GM12891 (cell line): ENCODE measurements around the gene LSM4. TPM values are rescaled to one million over a fixed set of nuclear protein-coding genes. Genes with fewer than 3 reads are reported as not detected.
"Not testable (repeated sequence)": the region's sequence is repeated elsewhere in the genome, so short reads cannot be mapped to it uniquely, and the experiment has no call there.

Experiments used
- DNase-seq: peaks from one replicate; pipeline ENCODE4 v3.0.0; 2011; ENCODE audit warnings: low spot score; ENCODE audit not compliant: insufficient read length
- FAIRE-seq: peaks from 2 replicates; lab custom pipeline; 2011; peaks lifted over from hg19 to GRCh38; lab: Jason Lieb, UNC
- PAX5 ChIP-seq: IDR thresholded peaks from 2 replicates; pipeline ENCODE4 v1.6.1; 2011; ENCODE audit warnings: low read length, moderate library complexity, mild to moderate bottlenecking; ENCODE audit not compliant: insufficient read depth, severe bottlenecking
- POLR2A ChIP-seq: IDR thresholded peaks from 2 replicates; pipeline ENCODE4 v1.6.1; 2011; ENCODE audit warnings: low read depth, low read length, control low read depth
- POLR2AphosphoS5 ChIP-seq: IDR thresholded peaks from 2 replicates; pipeline ENCODE4 v1.6.1; 2011; ENCODE audit warnings: low read depth, low read length, control low read depth
- POU2F2 ChIP-seq: IDR thresholded peaks from 2 replicates; pipeline ENCODE4 v1.6.1; 2011; ENCODE audit warnings: low read depth, mild to moderate bottlenecking, control low read depth, low read length, moderate library complexity
- SPI1 ChIP-seq: IDR thresholded peaks from 2 replicates; pipeline ENCODE4 v1.6.1; 2011; ENCODE audit warnings: low read depth, low read length, control low read depth
- TAF1 ChIP-seq: IDR thresholded peaks from 2 replicates; pipeline ENCODE4 v1.6.1; 2011; ENCODE audit warnings: low read depth, low read length, control low read depth
- polyA plus RNA-seq: library from polyadenylated mRNA; unstranded; fragments of >200 nt; gene quantifications from one replicate; pipeline ENCODE4 v1.2.1, GENCODE V29; 2012; ENCODE audit warnings: low read depth, missing spikeins, inconsistent platforms; ENCODE audit not compliant: missing spikeins

LSM4 gene
- 202 TPM for polyA plus RNA-seq

DNA sequence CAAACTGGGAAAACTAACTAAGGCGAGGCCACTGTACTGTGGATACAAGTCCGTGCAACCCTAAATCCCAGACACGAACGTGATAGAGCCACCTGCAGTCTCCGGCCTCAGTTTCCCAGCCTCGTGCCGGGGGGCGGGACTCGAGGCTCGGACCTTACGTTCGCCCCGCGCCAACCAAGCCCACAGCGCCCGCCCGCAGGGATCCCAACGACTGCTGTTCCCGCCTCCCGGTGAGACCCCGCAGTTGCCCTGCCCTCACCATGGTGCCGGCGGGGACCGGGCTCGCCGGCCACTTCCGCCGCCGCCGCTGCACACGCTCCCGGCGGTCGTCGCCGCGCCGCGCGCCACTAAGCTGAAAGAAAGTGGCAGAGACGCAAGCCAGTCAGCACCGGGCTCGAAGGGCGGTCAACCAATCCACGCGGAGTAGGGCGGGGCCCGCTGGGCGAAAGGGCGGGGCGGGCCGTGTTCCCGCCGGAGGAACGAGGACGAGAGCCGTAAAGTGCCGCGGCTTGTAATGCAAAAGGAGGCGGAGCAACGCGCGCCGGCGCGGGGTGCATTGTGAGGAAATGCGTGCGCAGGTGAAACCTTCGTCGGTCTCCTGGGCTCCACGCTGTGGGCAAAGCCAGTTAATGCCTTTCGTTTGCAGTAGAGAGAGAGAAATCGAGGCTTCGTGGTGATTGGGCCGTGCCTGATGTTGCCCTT, at the start of gene LSM4:
Gene LSM4 (minus strand): TSS at position 318 of the 702 bp plus-strand sequence. CDS start 56 bp downstream, at position 262.
- peak; percentile 96 for DNase-seq
- peak; percentile 99 for FAIRE-seq
- TF ChIP-seq POLR2AphosphoS5 (peak; percentile 64), SPI1 (peak; percentile 14; the same call in 1 of the 2 replicates), POU2F2 (0 out of 2 replicates have a peak, but pooled peaks have one; percentile 65), PAX5 (no peak), POLR2A (0 out of 2 replicates have a peak, but pooled peaks have one; percentile 41), TAF1 (peak; percentile 26)

- DNase-seq (no peak), FAIRE-seq (no peak)
- no peak for TF ChIP-seq SPI1
- no peak for TF ChIP-seq POLR2A
- TF ChIP-seq POU2F2 = no peak
- TF ChIP-seq PAX5 = no peak
- TF ChIP-seq POLR2AphosphoS5 = no peak
- TF ChIP-seq TAF1 = no peak
These were observed 45.8 kb upstream of the LSM4 start for GRCh38 chr19:18368504-18369222.

- no peak for FAIRE-seq
These were observed 43.2 kb upstream of the LSM4 start for GRCh38 chr19:18366021-18366435.

DNA sequence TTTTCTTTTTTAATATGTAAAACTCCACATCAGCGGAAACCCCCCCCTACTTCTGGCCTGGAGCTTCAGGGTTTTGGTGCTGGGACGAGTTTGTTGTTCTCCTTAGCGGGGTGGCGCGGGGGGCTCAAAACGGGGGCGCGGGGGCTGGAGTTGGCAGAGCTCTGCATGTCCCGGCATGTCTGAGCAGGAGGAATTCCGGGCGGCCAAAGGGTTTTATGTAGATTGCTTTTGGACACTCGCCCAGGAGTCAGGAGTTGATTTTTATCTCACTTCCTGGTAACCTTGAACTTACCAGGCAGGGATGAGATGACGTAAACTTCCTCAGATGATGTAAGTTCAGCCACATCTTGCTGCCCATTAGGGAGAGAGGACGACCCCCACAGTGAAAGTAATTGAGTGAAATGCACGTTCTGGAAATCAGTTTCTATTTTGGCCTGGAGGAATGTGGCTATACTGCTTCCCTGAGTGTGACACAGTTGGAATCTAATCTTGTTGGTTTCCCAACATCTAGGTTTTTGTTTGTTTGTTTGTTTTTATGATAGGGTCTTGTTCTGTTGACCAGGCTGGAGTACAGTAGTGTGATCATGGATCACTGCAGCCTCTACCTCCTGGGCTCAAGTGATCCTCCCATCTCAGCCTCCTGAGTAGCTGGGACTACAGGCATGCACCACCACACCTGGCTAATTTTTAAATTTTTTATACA, 42.1 kb upstream of the LSM4 start:
- DNase-seq (no peak), FAIRE-seq (peak; percentile 38)
- no peak for TF ChIP-seq POU2F2
- peak; percentile 54; the same call in 1 of the 2 replicates for TF ChIP-seq SPI1
- TF ChIP-seq POLR2AphosphoS5 = no peak
- TF ChIP-seq PAX5 = no peak

More at GRCh38 chr19:18366021-18366435, 43.2 kb upstream of the LSM4 start:
- TF ChIP-seq POU2F2 = no peak
- TF ChIP-seq SPI1 = no peak
- no peak for TF ChIP-seq POLR2A
- TF ChIP-seq PAX5 = no peak
- TF ChIP-seq POLR2AphosphoS5 = no peak
- no peak for TF ChIP-seq TAF1
- DNase-seq = no peak

DNA sequence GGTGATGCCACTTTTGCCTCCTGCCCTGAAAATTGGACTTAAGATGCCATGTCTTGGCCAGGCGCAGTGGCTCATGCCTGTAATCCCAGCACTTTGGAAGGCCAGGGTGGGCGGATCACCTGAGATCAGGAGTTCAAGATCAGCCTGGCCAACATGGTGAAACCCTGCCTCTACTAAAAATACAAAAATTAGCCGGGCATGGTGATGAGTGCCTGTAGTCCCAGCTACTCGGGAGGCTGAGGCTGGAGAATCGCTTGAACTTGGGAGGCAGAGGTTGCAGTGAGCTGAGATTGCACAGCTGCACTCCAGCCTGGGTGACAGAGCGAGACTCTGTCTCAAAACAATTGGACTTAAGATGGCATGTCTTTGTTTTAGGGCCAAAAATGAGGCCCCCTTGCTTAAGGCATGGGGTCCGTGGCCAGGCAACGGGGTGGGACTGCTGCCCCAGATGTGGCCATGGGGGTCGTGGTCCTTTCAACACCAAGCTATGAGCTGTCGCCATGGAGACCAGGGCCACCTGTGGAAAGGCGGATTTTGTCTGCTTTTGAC, 41.5 kb upstream of the LSM4 start:
- not testable (repeated sequence) for FAIRE-seq, DNase-seq

DNA sequence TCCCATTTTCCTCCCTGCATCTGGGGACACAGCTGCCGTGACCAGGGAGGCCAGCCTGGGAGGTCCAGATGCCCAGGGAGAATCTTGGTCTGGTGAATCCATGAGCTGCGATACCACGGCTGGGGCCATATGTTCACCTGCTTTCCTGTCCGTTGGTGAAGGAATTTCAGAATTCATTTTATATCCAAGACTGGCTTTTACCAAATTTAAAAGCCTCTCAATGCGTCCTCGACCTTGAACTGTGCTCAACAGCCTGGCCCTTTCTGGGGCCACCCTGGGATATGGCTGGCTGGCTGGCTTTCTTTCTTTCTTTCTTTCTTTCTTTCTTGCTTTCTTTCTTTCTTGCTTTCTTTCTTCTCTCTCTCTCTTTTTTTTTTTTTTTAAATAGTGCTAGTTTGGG, 40.9 kb upstream of the LSM4 start:
- TF ChIP-seq POLR2AphosphoS5 (no peak), POLR2A (no peak), TAF1 (no peak), POU2F2 (no peak), SPI1 (no peak), PAX5 (no peak)
- DNase-seq (no peak), FAIRE-seq (no peak)

- FAIRE-seq = no peak
- DNase-seq = no peak
- TF ChIP-seq POLR2A (no peak), POU2F2 (no peak), SPI1 (no peak)
These were observed 40.2 kb upstream of the LSM4 start for GRCh38 chr19:18362934-18363542.

DNA sequence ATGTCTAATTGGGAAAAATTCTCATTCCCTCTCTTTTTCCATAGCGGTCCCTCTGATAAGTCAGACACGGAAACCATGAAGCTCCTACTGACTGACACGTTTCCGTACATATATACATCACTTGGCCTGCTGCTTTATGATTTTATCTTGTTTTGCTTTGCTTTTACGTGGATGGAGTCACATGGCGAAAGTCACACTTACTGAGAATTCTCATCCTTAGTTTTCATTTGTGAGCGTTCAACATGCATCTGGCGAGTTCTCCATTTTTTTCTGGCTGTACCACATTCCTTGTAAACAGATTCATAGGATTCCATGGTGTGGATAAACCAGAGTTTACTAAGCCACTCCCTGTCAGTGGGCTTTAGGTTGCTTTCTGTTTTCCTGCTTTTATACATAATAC, 38.8 kb upstream of the LSM4 start:
- no peak for FAIRE-seq
- no peak for DNase-seq
- TF ChIP-seq PAX5 = no peak
- no peak for TF ChIP-seq SPI1
- no peak for TF ChIP-seq TAF1
- TF ChIP-seq POU2F2 = no peak
- TF ChIP-seq POLR2AphosphoS5 = no peak
- TF ChIP-seq POLR2A = no peak

- no peak for TF ChIP-seq TAF1
- no peak for DNase-seq
- FAIRE-seq = no peak
These were observed 34.2 kb upstream of the LSM4 start for GRCh38 chr19:18357041-18357440.

GRCh38 chr19:18354743-18355142, 31.9 kb upstream of the LSM4 start:
- FAIRE-seq = not testable (repeated sequence)

More at GRCh38 chr19:18354743-18355142, 31.9 kb upstream of the LSM4 start:
- not testable (repeated sequence) for DNase-seq
